Measurements from ENCODE around the gene PAK3.

PAK3 gene

GRCh38 chrX:111164728-111165127, 68.7 kb downstream of the PAK3 start:
- FAIRE-seq (no peak), DNase-seq (ENCODE audit: insufficient read length, low spot score) (no peak)
- TF ChIP-seq, protein P1, sequence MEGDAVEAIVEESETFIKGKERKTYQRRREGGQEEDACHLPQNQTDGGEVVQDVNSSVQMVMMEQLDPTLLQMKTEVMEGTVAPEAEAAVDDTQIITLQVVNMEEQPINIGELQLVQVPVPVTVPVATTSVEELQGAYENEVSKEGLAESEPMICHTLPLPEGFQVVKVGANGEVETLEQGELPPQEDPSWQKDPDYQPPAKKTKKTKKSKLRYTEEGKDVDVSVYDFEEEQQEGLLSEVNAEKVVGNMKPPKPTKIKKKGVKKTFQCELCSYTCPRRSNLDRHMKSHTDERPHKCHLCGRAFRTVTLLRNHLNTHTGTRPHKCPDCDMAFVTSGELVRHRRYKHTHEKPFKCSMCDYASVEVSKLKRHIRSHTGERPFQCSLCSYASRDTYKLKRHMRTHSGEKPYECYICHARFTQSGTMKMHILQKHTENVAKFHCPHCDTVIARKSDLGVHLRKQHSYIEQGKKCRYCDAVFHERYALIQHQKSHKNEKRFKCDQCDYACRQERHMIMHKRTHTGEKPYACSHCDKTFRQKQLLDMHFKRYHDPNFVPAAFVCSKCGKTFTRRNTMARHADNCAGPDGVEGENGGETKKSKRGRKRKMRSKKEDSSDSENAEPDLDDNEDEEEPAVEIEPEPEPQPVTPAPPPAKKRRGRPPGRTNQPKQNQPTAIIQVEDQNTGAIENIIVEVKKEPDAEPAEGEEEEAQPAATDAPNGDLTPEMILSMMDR (IDR thresholded peaks at IDR 0.05; ENCODE audit: insufficient read depth, missing control alignments), result peak; percentile 39

DNA sequence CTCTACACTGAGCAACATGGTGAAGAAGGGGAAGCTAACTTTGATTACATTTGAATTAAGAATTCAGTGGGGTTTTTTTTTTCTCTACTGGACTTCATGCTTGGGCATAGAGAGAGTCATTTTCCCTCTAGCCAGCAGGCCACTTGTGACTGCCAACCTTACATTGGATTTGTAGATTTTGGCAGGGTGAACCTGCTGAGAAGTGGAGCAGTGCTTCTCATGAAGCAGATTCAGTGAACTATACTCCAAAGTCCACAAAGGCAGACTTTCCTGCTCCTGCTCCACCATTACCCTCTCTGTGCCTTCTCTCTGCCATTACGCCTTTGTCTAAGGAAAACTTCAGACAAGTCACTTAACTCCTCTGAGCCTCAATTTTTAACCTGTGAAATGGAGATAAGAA, 69.9 kb downstream of the PAK3 start:
- TF ChIP-seq, protein P1 (IDR thresholded peaks at IDR 0.05; ENCODE audit: insufficient read depth, missing control alignments), result no peak
- FAIRE-seq, result no peak
- DNase-seq (ENCODE audit: insufficient read length, low spot score), result no peak

- DNase-seq (ENCODE audit: insufficient read length, low spot score) (no peak), FAIRE-seq (no peak)
- TF ChIP-seq, protein P1 (IDR thresholded peaks at IDR 0.05; ENCODE audit: insufficient read depth, missing control alignments), result no peak
Measured at GRCh38 chrX:111167334-111167733, 71.3 kb downstream of the PAK3 start.

- TF ChIP-seq, protein P1 (IDR thresholded peaks at IDR 0.05; ENCODE audit: insufficient read depth, missing control alignments), result peak; percentile 44
- DNase-seq (ENCODE audit: insufficient read length, low spot score), result no peak
- no peak for FAIRE-seq
Measured at GRCh38 chrX:111168314-111168713, 72.3 kb downstream of the PAK3 start.

- FAIRE-seq (no peak), DNase-seq (ENCODE audit: insufficient read length, low spot score) (no peak)
- TF ChIP-seq, protein P1 (IDR thresholded peaks at IDR 0.05; ENCODE audit: insufficient read depth, missing control alignments), result no peak
Measured at GRCh38 chrX:111169141-111169540, 73.2 kb downstream of the PAK3 start.

DNA sequence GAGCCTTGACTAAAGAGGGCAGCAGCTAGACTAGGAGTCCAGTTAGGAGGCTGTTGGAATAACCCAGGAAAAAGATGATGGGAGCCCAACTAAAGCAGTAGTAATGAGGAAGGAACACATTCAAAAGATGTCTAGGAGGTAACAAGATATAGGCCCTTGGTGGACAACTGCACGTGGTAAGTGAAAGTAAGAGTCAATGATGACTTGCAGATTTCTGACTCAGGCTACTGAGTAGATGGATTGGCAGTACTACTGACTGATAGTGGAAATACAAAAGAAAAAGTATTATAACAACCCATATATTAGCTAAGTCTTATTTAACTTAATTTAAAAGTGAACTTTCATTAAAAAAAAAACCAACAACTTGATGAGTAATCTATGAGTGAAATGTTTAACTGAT, 74.0 kb downstream of the PAK3 start:
- TF ChIP-seq, protein P1 (IDR thresholded peaks at IDR 0.05; ENCODE audit: insufficient read depth, missing control alignments), result no peak
- DNase-seq (ENCODE audit: insufficient read length, low spot score) (no peak), FAIRE-seq (no peak)

- FAIRE-seq (no peak), DNase-seq (ENCODE audit: insufficient read length, low spot score) (no peak)
- TF ChIP-seq, protein P1 (IDR thresholded peaks at IDR 0.05; ENCODE audit: insufficient read depth, missing control alignments), result no peak
Measured at GRCh38 chrX:111180750-111181240, 84.8 kb downstream of the PAK3 start.
